MM.1S (cell line): ENCODE data around the gene DNAH6.

Experiments
- EZH2 ChIP-seq: fragments of 300-600 bp; sonication (generic); optimal IDR thresholded peaks from 2 replicates; pipeline ENCODE3; 2017; ENCODE audit warnings: low read depth, mild to moderate bottlenecking, antibody characterized with exemption, low read length, mixed read lengths
- TF ChIP-seq, protein P1 (sequence below): fragments of 300-600 bp; sonication (generic); IDR thresholded peaks from 2 replicates; pipeline ENCODE4 v1.5.1; 2016; ENCODE audit warnings: antibody characterized with exemption, low read length, mixed read lengths

DNA sequence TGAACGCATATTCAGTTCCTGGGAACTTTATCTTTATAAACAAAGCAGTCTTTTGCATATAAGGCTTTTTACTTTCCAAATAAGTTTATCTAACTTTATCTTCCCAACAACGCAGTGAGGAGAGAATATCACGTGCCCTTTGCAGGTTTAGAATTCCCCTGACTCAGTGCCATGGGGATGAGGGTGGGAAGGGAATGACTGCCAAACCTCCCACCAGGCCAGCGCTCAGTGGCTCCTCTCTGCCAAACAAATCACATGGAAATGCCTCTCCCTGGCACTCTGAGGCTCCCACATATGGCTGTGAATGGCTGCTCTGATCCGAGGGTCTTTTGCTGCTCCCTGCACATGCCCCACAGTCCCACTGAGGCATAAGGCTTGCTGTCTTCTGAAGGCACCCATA, 158.3 kb downstream of the DNAH6 start:
- TF ChIP-seq EZH2, result no peak
- TF ChIP-seq, protein P1, sequence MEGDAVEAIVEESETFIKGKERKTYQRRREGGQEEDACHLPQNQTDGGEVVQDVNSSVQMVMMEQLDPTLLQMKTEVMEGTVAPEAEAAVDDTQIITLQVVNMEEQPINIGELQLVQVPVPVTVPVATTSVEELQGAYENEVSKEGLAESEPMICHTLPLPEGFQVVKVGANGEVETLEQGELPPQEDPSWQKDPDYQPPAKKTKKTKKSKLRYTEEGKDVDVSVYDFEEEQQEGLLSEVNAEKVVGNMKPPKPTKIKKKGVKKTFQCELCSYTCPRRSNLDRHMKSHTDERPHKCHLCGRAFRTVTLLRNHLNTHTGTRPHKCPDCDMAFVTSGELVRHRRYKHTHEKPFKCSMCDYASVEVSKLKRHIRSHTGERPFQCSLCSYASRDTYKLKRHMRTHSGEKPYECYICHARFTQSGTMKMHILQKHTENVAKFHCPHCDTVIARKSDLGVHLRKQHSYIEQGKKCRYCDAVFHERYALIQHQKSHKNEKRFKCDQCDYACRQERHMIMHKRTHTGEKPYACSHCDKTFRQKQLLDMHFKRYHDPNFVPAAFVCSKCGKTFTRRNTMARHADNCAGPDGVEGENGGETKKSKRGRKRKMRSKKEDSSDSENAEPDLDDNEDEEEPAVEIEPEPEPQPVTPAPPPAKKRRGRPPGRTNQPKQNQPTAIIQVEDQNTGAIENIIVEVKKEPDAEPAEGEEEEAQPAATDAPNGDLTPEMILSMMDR, result no peak
